GM23338 (cell line): ENCODE measurements around the gene NR2E3. TPM values are rescaled to one million over a fixed set of nuclear protein-coding genes. Genes with fewer than 3 reads are reported as not detected.

Source experiments
- ATAC-seq: fragments of 200-7000 bp; cut with Tn5 transposase; 3 replicates; pipeline ENCODE4 v1.9.1; 2020
- DNase-seq: peaks from one replicate; pipeline ENCODE4 v3.0.0-alpha.2; 2015; ENCODE audit warnings: low spot score
- H2AFZ ChIP-seq: fragments of 200-600 bp; sonication (generic); 2 replicates; pipeline ENCODE4 v1.8.0; 2016; ENCODE audit warnings: antibody characterized with exemption, mild to moderate bottlenecking, moderate library complexity
- H3F3A ChIP-seq: fragments of 200-600 bp; sonication (generic); replicated peaks from 2 replicates; pipeline ENCODE4 v1.8.0; 2017; ENCODE audit warnings: antibody characterized with exemption, mixed run types, low read depth
- H3K27ac ChIP-seq: fragments of 200-600 bp; sonication (generic); 2 replicates; pipeline ENCODE4 v1.6.1; 2016; ENCODE audit warnings: low read depth
- H3K27me3 ChIP-seq: fragments of 200-600 bp; sonication (generic); 2 replicates; pipeline ENCODE4 v1.8.0; 2016; ENCODE audit warnings: mild to moderate bottlenecking, mixed run types, moderate library complexity; ENCODE audit not compliant: insufficient read depth
- H3K36me3 ChIP-seq: fragments of 200-600 bp; sonication (generic); 2 replicates; pipeline ENCODE4 v1.8.0; 2016; ENCODE audit warnings: mild to moderate bottlenecking; ENCODE audit not compliant: insufficient read depth
- H3K4me1 ChIP-seq: fragments of 200-600 bp; sonication (generic); 2 replicates; pipeline ENCODE4 v1.8.0; 2016; ENCODE audit warnings: mild to moderate bottlenecking, moderate library complexity; ENCODE audit not compliant: insufficient read depth
- H3K4me2 ChIP-seq: fragments of 200-600 bp; sonication (generic); 2 replicates; pipeline ENCODE4 v1.7.1; 2017; ENCODE audit warnings: mixed run types
- H3K4me3 ChIP-seq: fragments of 200-600 bp; sonication (generic); 2 replicates; pipeline ENCODE4 v1.6.1; 2016; ENCODE audit warnings: mixed run types
- H3K79me2 ChIP-seq: fragments of 200-600 bp; sonication (generic); replicated peaks from 2 replicates; pipeline ENCODE4 v1.8.0; 2017; ENCODE audit warnings: mild to moderate bottlenecking; ENCODE audit not compliant: insufficient read depth
- H3K9me2 ChIP-seq: fragments of 200-600 bp; sonication (generic); 2 replicates; pipeline ENCODE4 v1.8.0; 2017; ENCODE audit not compliant: insufficient read depth
- H4K20me1 ChIP-seq: fragments of 200-600 bp; sonication (generic); replicated peaks from 2 replicates; pipeline ENCODE4 v1.8.0; 2017; ENCODE audit warnings: mild to moderate bottlenecking; ENCODE audit not compliant: insufficient read depth
- H3K27ac Mint-ChIP-seq: 2 replicates; pipeline ENCODE4 v1.8.0; 2020; ENCODE audit warnings: inconsistent platforms, mild to moderate bottlenecking, moderate library complexity, mixed read lengths
- H3K27me3 Mint-ChIP-seq: 3 replicates; pipeline ENCODE4 v1.8.0; 2022; ENCODE audit warnings: low read depth, mild to moderate bottlenecking, moderate library complexity, mixed read lengths, inconsistent platforms; ENCODE audit not compliant: insufficient read depth, poor library complexity
- H3K36me3 Mint-ChIP-seq: 3 replicates; pipeline ENCODE4 v1.8.0; 2021; ENCODE audit warnings: low read depth, mild to moderate bottlenecking, inconsistent platforms, moderate library complexity, mixed read lengths
- H3K4me1 Mint-ChIP-seq: 3 replicates; pipeline ENCODE4 v1.8.0; 2020; ENCODE audit warnings: mild to moderate bottlenecking, inconsistent platforms, mixed read lengths
- H3K4me3 Mint-ChIP-seq: 3 replicates; pipeline ENCODE4 v1.8.0; 2021; ENCODE audit warnings: moderate library complexity, mild to moderate bottlenecking, inconsistent platforms, mixed read lengths
- H3K9me3 Mint-ChIP-seq: 3 replicates; pipeline ENCODE4 v1.8.0; 2020; ENCODE audit warnings: moderate library complexity, mild to moderate bottlenecking, inconsistent platforms, mixed read lengths
- CTCF ChIP-seq, 2 experiments: fragments of 200-600 bp in 1 of 2; sonication (generic) in 1 of 2; conservative IDR thresholded peaks; 2 replicates each; pipeline versions ENCODE4 v1.5.1 to v1.6.1; 2016 to 2017; ENCODE audit warnings: antibody characterized with exemption in 2 of 2, low read depth in 2 of 2, mild to moderate bottlenecking in 2 of 2, moderate library complexity in 1 of 2
- EZH2 ChIP-seq: fragments of 200-600 bp; sonication (generic); IDR thresholded peaks from one replicate; pipeline ENCODE4 v1.8.0; 2017; ENCODE audit warnings: antibody characterized with exemption, mild to moderate bottlenecking, low read depth; ENCODE audit not compliant: unreplicated experiment
- EZH2phosphoT487 ChIP-seq: fragments of 200-600 bp; sonication (generic); IDR thresholded peaks from one replicate; pipeline ENCODE4 v1.8.1; 2018; ENCODE audit warnings: antibody characterized with exemption; ENCODE audit not compliant: unreplicated experiment
- POLR2AphosphoS5 ChIP-seq: IDR thresholded peaks from 2 replicates; pipeline ENCODE4 v1.6.1; 2016; ENCODE audit warnings: antibody characterized with exemption, low read depth
- STAT1 ChIP-seq: IDR thresholded peaks from one replicate; pipeline ENCODE4 v1.6.1; 2016; ENCODE audit warnings: antibody characterized with exemption; ENCODE audit not compliant: unreplicated experiment
- ZNF114 ChIP-seq: fragments of 250-450 bp; sonication (Bioruptor Pico); IDR thresholded peaks from 2 replicates; pipeline ENCODE4 v1.5.0; 2020; ENCODE audit warnings: mild to moderate bottlenecking, moderate library complexity
- ZNF462 ChIP-seq: fragments of 250-450 bp; sonication (Bioruptor Pico); IDR thresholded peaks from 2 replicates; pipeline ENCODE4 v1.5.0; 2020; ENCODE audit warnings: mild to moderate bottlenecking, moderate library complexity
- polyA plus RNA-seq: library from polyadenylated mRNA; unstranded; fragments of >200 nt; fragmentation: Nextera tagmentation; extraction: Ambion mirVana; gene quantifications from 2 replicates; pipeline ENCODE4 v1.2.1, GENCODE V29; 2016
- total RNA-seq: library from RNA; depleted of rRNA; stranded (reverse); fragments of >200 nt; shearing (Covaris generic); gene quantifications from 2 replicates; pipeline ENCODE4 v1.2.3, GENCODE V29; 2014

NR2E3 gene
- total and polyA plus RNA-seq, 2 experiments from 2014 or later, result 1.3 to 1.4 TPM

GRCh38 chr15:71809346-71809745, 1.0 kb upstream of the NR2E3 start:
- peaks cover 25% of the 10 kb centered on the region for H3K4me1 ChIP-seq
- H3K4me3 Mint-ChIP-seq, result no peak overlapping the region
- TF ChIP-seq EZH2, result no peak
- TF ChIP-seq POLR2AphosphoS5, result no peak
- no peak for TF ChIP-seq ZNF462 (CRISPR knock-in tag)
- no peak for TF ChIP-seq ZNF114 (CRISPR knock-in tag)
- no peak for TF ChIP-seq EZH2phosphoT487
- no peak for TF ChIP-seq CTCF (conservative IDR thresholded peaks at IDR 0.05; ENCODE audit: low read depth in 2 of 2)
- TF ChIP-seq STAT1, result no peak
- H2AFZ ChIP-seq, result no peak overlapping the region; the same call in 1 of the 2 replicates
- DNase-seq, result no peak
- H3K9me3 Mint-ChIP-seq, result no peaks in the 10 kb centered on the region
- H3K27me3 Mint-ChIP-seq, result peaks cover 10% of the 10 kb centered on the region
- H3K36me3 ChIP-seq, result no peaks in the 10 kb centered on the region
- no peaks in the 10 kb centered on the region for H3K79me2 ChIP-seq
- H4K20me1 ChIP-seq, result no peaks in the 10 kb centered on the region
- ATAC-seq, result no peak
- no peak overlapping the region for H3K4me3 ChIP-seq
- peaks cover 7% of the 10 kb centered on the region; the same call in 1 of the 2 replicates for H3F3A ChIP-seq
- H3K27me3 ChIP-seq, result no peaks in the 10 kb centered on the region
- H3K9me2 ChIP-seq, result no peaks in the 10 kb centered on the region
- no peak overlapping the region for H3K27ac ChIP-seq
- H3K36me3 Mint-ChIP-seq, result no peaks in the 10 kb centered on the region; the same call in 2 of the 3 replicates
- no peak overlapping the region for H3K4me2 ChIP-seq
- no peak overlapping the region for H3K27ac Mint-ChIP-seq
- peaks cover 35% of the 10 kb centered on the region for H3K4me1 Mint-ChIP-seq
